ENCODE results near the gene STX11.

STX11 gene

DNA sequence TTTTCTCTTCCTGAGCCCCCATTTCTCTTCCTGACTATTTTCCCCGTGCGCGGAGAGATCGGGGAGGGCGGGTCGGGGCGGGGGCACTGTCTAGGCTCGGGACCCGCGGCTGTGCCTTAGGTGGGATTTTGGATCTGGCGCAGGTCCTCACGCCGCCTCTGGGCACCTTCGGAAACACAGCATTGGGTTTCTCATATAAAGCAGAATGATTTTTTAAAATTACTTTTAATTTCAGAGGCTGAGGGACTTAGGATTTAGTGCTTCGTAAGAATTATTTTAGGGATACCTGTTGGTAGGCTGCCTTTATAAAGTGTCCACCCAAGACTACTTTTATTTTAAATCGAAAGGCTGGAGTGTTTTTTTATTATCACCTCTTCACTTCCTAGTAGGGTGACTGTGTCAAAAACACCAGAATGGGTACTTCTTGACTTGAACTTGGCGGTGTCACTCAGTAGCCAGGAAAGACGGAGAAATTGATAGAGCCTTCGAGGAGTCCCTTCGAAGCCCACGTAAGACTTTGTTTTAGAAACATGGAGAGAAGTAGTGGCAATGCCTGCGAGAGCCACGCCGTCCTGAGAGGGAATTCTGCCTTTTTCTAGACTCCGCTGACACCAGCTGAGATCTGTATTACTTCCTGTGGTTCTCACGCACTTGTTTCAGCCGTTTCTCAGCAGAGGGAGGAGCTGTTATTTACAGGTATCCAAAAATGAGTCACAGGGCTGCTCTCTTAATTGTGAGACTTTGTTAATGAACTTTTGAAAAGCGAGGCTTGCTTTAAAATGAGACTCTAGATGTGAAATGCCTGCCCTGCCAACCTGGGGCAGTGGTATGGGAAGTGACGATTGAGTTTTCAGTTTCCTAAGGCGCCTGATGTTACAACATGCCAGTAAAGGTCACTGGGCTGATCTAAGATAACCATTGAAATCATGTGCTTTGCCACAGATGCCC, 667 bp downstream of the STX11 start:
- DNase-seq = peak; percentile 49
- Histone ChIP-seq H4K20me1 (ENCODE audit: insufficient read depth, low read length) (no peaks in the 10 kb centered on the region), H3K27ac (ENCODE audit: low read length) (peak overlapping the region; percentile 88), H3K9me2 (replicated peaks; ENCODE audit: insufficient read depth, low read length) (no peaks in the 10 kb centered on the region), H3K27me3 (replicated peaks; ENCODE audit: insufficient read depth, low read length) (no peaks in the 10 kb centered on the region), H3K79me2 (ENCODE audit: low read length) (peaks cover 19% of the 10 kb centered on the region), H2AFZ (ENCODE audit: low read length) (peak overlapping the region; percentile 69), H3K9me3 (replicated peaks; ENCODE audit: insufficient read depth, low read length) (no peaks in the 10 kb centered on the region), H3F3A (ENCODE audit: insufficient read depth, low read length) (peaks cover 12% of the 10 kb centered on the region), H3K36me3 (replicated peaks; ENCODE audit: insufficient read depth, low read length) (no peaks in the 10 kb centered on the region), H3K4me3 (ENCODE audit: low read length) (peak overlapping the region; percentile 79), H3K4me2 (ENCODE audit: low read depth, low read length) (peak overlapping the region; percentile 87), H3K4me1 (ENCODE audit: low read length) (no peaks in the 10 kb centered on the region), H3K9ac (ENCODE audit: low read length) (peak overlapping the region; percentile 79)
- no peak for TF ChIP-seq EZH2phosphoT487 (IDR thresholded peaks at IDR 0.05; ENCODE audit: low read length)
- no peak for TF ChIP-seq EZH2 (optimal IDR thresholded peaks at IDR 0.05; ENCODE audit: low read depth, low read length)
- TF ChIP-seq, protein P1, sequence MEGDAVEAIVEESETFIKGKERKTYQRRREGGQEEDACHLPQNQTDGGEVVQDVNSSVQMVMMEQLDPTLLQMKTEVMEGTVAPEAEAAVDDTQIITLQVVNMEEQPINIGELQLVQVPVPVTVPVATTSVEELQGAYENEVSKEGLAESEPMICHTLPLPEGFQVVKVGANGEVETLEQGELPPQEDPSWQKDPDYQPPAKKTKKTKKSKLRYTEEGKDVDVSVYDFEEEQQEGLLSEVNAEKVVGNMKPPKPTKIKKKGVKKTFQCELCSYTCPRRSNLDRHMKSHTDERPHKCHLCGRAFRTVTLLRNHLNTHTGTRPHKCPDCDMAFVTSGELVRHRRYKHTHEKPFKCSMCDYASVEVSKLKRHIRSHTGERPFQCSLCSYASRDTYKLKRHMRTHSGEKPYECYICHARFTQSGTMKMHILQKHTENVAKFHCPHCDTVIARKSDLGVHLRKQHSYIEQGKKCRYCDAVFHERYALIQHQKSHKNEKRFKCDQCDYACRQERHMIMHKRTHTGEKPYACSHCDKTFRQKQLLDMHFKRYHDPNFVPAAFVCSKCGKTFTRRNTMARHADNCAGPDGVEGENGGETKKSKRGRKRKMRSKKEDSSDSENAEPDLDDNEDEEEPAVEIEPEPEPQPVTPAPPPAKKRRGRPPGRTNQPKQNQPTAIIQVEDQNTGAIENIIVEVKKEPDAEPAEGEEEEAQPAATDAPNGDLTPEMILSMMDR (IDR thresholded peaks at IDR 0.05; ENCODE audit: low read length) = no peak

GRCh38 chr6:144152334-144152900, 2.1 kb downstream of the STX11 start:
- Histone ChIP-seq H3K4me2 (ENCODE audit: low read depth, low read length) (peak overlapping the region; percentile 87), H4K20me1 (ENCODE audit: insufficient read depth, low read length) (no peaks in the 10 kb centered on the region), H3K27ac (ENCODE audit: low read length) (no peak overlapping the region), H3K4me1 (ENCODE audit: low read length) (0 out of 2 replicates have a peak, but pooled peaks cover 5% of the 10 kb centered on the region), H2AFZ (ENCODE audit: low read length) (no peak overlapping the region), H3K9me2 (replicated peaks; ENCODE audit: insufficient read depth, low read length) (no peaks in the 10 kb centered on the region), H3K27me3 (replicated peaks; ENCODE audit: insufficient read depth, low read length) (no peaks in the 10 kb centered on the region), H3F3A (ENCODE audit: insufficient read depth, low read length) (peaks cover 12% of the 10 kb centered on the region), H3K9me3 (replicated peaks; ENCODE audit: insufficient read depth, low read length) (no peaks in the 10 kb centered on the region), H3K79me2 (ENCODE audit: low read length) (peaks cover 26% of the 10 kb centered on the region), H3K36me3 (replicated peaks; ENCODE audit: insufficient read depth, low read length) (no peaks in the 10 kb centered on the region), H3K4me3 (ENCODE audit: low read length) (no peak overlapping the region), H3K9ac (ENCODE audit: low read length) (no peak overlapping the region)
- no peak for DNase-seq
- TF ChIP-seq, protein P1 (IDR thresholded peaks at IDR 0.05; ENCODE audit: low read length) = no peak
- no peak for TF ChIP-seq EZH2phosphoT487 (IDR thresholded peaks at IDR 0.05; ENCODE audit: low read length)
- no peak for TF ChIP-seq EZH2 (optimal IDR thresholded peaks at IDR 0.05; ENCODE audit: low read depth, low read length)

GRCh38 chr6:144153260-144153659, 2.9 kb downstream of the STX11 start:
- Histone ChIP-seq H3K36me3 (replicated peaks; ENCODE audit: insufficient read depth, low read length) (no peaks in the 10 kb centered on the region), H3F3A (ENCODE audit: insufficient read depth, low read length) (peaks cover 12% of the 10 kb centered on the region), H3K27me3 (replicated peaks; ENCODE audit: insufficient read depth, low read length) (no peaks in the 10 kb centered on the region), H3K79me2 (ENCODE audit: low read length) (peaks cover 27% of the 10 kb centered on the region), H3K9ac (ENCODE audit: low read length) (no peak overlapping the region), H4K20me1 (ENCODE audit: insufficient read depth, low read length) (no peaks in the 10 kb centered on the region), H3K9me2 (replicated peaks; ENCODE audit: insufficient read depth, low read length) (no peaks in the 10 kb centered on the region), H3K4me2 (ENCODE audit: low read depth, low read length) (no peak overlapping the region), H3K9me3 (replicated peaks; ENCODE audit: insufficient read depth, low read length) (no peaks in the 10 kb centered on the region), H3K27ac (ENCODE audit: low read length) (no peak overlapping the region), H2AFZ (ENCODE audit: low read length) (no peak overlapping the region), H3K4me3 (ENCODE audit: low read length) (no peak overlapping the region), H3K4me1 (ENCODE audit: low read length) (0 out of 2 replicates have a peak, but pooled peaks cover 5% of the 10 kb centered on the region)
- no peak for DNase-seq
- TF ChIP-seq, protein P1 (IDR thresholded peaks at IDR 0.05; ENCODE audit: low read length) = no peak
- TF ChIP-seq EZH2 (optimal IDR thresholded peaks at IDR 0.05; ENCODE audit: low read depth, low read length) (no peak), EZH2phosphoT487 (IDR thresholded peaks at IDR 0.05; ENCODE audit: low read length) (no peak)
